ENCODE data around the gene DNAJC16.
A peak's percentile ranks its signal among the peaks of the same experiment; 100 is the strongest.
"Not testable (repeated sequence)": the region's sequence is repeated elsewhere in the genome, so short reads cannot be mapped to it uniquely, and the experiment has no call there.

Gene DNAJC16

DNA sequence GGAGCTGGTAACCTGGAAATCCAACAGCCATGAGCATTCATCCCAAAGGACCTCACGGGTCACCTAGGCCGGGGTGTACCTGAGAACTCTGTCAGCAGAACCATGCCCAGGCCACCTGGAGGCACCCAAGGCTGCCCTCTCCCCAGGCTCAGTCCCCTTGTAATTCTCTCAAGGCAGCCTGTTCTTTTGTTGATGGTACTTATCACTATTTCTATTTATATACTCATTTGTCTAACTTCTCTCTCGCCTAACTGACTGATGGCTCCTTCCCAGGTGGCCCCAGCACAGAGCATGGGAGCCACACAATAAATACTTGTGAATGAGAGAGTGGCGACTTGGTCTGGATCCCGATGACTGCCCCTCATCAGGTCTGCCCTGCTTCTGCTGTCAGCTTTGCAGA is 19.4 kb upstream of the DNAJC16 start:
- DNase-seq (ENCODE audit: low read depth in 3 of 3) = no peak

DNA sequence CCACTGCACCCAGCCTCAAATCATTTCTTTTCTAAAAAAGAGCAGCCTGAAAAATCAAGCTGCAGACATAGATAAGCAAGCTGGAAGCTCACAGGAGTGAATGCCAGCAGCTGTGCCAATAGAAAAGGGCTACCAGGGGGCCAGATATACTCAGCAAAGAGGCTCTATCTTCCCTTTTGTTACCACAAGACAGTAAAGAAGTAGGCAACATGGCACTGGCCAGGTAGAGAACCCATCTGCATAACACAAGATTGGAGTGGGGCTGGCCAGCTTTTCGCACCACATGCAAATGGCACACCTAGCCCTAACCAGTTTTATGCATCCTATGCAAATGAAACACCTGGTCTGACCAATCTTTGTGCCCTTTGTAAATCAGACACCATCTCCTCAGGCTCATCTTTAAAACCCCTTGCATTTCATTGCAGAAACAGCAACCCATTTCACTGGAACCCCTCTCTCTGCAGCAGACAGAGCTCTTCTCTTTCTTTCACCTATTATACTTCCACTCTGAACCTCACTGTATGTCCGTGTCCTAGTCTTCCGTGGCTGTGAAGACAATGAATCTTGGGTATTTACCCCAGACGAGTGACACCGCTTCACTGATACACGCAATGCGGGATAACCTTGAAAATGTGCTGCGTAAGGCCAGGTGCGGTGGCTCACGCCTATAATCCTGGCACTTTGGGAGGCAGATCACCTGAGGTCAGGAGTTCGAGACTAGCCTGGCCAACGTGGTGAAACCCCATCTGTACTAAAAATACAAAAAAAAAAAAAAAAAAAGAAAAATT is 17.8 kb upstream of the DNAJC16 start:
- DNase-seq (ENCODE audit: low read depth in 3 of 3) = no peak

- DNase-seq (ENCODE audit: low read depth in 3 of 3) = no peak
These were observed 17.1 kb upstream of the DNAJC16 start for GRCh38 chr1:15509586-15509985.

DNA sequence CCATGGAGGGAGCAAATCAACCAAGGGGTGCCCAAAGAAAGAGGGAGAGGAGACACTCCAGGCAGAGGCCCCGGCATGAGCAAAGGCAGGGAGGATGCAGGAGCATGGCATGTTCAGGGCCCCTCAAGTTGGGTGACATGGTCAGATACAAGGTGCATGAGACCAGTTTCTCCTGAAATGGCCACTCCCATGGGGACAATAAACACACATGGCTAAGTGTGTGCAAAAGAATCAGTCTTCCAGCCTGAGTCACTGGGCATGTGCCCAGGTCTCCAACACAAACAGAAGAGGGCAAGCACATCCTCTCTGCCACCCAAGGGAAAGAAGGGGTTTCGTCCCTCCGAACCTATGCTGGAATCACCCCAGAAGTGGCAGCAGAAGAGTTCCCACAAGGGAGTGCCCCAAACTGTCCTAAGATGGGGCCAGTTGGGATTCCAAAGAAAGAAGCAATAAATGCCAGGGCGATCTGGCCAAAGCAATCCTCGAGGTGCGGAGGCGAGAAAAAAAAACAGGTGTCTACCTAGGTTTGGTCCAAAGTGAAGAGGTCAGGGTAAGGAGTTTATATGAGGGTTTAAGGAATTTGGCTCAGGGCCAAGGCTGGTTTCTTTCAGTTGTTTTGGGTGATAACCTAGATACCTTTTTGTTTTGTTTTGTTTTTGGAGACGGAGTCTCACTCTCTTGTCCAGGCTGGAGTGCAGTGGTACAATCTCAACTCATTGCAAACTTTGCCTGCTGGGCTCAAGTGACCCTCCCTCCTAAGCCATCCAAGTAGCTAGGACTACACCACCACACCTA is 15.8 kb upstream of the DNAJC16 start:
- DNase-seq (ENCODE audit: low read depth in 3 of 3) = no peak

- no peak for DNase-seq (ENCODE audit: low read depth in 3 of 3)
These were observed 13.5 kb upstream of the DNAJC16 start for GRCh38 chr1:15513192-15513591.

GRCh38 chr1:15513919-15514318 is 12.7 kb upstream of the DNAJC16 start:
- no peak for DNase-seq (ENCODE audit: low read depth in 3 of 3)

DNA sequence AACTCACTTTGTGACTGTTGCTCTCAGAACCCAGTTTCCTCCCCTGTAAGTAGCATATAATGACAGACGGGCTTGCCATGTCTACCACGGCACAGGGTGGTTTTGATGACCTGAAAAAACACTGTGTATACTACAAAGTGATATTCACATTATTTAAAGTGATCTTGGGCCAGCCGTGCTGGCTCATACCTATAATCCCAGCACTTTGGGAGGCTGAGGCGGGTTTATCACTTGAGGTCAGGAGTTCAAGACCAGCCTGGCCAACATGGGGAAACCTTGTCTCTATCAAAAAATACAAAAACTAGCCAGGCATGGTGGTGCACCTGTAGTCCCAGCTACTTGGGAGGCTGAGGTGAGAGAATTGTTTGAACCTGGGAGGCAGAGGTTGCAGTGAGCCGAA is 12.1 kb upstream of the DNAJC16 start:
- DNase-seq (ENCODE audit: low read depth in 3 of 3) = not testable (repeated sequence)

DNA sequence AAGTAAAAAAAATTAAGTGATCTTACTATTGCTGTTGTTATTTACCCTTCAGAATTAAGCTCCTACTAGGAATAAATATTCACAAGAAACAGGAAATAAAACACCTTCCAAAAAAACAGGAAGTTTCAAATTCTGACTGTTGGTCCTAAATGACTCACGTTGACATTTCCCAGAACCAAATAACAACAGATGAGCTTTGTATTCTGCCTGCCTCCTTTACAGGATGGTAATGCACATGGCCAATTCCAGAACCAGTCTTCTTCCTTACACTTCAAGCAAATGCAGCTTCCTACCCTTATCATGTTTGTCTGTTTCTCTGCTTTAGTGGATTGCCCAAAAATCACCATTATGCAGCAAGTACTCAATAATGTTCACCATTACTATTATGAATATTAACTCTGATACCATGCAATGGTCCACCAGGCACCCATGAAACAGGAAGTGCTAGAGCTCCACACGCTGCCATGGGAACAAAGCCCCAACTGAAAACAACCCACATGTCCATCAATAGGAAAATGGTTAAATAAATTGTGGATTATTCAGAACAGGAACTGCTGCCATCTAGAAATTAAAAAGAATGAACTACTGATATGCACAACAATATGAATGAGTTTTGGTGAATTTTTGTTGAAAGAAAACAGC is 11.5 kb upstream of the DNAJC16 start:
- DNase-seq (ENCODE audit: low read depth in 3 of 3) = no peak

- no peak for DNase-seq (ENCODE audit: low read depth in 3 of 3)
These were observed 7.0 kb upstream of the DNAJC16 start for GRCh38 chr1:15519625-15520024.

DNA sequence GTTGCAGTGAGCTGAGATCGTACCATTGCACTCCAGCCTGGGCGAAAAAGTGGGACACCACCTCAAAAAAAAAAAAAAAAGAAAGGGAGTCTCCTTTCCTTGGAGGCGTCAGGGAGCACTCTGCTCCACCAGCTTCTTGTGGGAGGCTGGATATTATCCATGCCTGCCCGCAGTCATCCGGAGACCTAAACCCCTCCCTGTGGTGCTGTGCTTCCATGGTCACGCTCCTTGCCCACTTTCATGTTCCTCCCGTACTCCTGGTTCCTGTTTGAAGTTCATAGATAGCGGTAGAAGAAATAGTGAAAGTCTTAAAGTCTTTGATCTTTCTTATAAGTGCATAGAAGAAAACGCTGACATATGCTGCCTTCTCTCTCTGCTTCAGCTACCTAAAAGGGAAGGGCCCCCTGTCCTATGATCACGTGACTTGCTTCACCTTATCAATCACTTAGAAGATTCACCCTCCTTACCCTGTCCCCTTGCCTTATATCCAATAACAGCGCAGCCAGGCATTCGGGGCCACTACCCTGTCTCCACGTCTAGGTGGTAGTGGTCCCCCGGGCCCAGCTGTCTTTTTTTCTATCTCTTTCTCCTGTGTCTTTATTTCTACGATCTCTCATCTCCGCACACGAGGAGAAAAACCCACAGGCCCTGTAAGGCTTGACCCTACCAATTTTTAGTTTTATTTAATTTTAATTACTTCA is 5.3 kb upstream of the DNAJC16 start:
- DNase-seq (ENCODE audit: low read depth in 3 of 3) = not testable (repeated sequence)

GRCh38 chr1:15522551-15522950 is 4.1 kb upstream of the DNAJC16 start:
- no peak for DNase-seq (ENCODE audit: low read depth in 3 of 3)

- DNase-seq (ENCODE audit: low read depth in 3 of 3) = no peak
These were observed 3.3 kb upstream of the DNAJC16 start for GRCh38 chr1:15523104-15524020.

GRCh38 chr1:15524021-15524282 is 2.7 kb upstream of the DNAJC16 start, which contains the start of gene CASP9:
CASP9 (minus strand) TSS chr1:15524215; CDS start chr1:15524200, 15 bp downstream.
- DNase-seq (ENCODE audit: low read depth in 3 of 3) = no peak

GRCh38 chr1:15524283-15525049 is 2.2 kb upstream of the DNAJC16 start:
- peak; percentile 100 for DNase-seq (ENCODE audit: low read depth in 3 of 3)

DNA sequence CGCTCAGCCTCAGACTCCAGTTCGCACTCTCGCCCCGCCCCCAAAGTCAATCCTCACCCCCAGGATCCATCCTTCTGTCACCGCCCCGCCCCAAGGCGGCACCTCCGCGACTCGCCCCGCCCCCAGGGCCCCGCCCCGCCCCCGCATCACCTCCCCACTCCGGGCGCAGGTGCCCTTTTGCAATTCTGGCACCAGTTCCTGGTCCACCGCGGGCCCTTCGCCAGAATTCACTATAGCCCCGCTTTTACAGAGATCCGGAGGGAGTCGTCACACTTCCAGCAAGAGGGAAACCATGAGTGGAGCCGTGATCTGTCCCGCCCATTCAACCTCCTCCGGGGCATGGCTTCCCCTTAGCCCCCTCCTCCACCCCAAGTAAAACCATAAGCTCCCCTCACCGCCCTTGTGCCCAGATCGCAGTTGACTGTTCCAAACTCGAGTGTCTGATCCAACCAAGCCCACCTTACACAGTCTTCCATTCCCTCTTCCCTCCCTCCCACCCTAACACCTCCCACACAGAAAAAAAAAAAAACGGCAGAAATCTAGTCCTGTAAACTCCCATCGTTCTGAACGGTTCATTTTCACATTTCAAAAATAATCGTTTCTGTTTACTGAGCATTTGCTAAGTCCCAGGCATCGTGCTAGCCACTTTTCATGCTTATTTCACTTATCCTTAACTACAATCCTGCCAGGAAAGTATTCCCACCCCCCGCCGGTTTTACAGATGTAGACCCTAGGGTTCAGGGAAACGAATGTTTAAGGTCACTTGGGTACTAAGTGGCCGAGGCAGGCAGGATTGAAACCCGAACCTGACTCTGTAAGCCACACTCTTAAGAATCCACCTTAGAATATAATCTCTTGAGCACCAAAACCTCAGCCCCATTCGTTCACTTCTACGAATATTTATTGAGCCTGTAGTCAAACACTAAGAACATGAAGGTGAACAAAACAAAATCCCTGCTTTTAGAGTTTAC is 1.3 kb upstream of the DNAJC16 start:
- no peak for DNase-seq (ENCODE audit: low read depth in 3 of 3)

DNA sequence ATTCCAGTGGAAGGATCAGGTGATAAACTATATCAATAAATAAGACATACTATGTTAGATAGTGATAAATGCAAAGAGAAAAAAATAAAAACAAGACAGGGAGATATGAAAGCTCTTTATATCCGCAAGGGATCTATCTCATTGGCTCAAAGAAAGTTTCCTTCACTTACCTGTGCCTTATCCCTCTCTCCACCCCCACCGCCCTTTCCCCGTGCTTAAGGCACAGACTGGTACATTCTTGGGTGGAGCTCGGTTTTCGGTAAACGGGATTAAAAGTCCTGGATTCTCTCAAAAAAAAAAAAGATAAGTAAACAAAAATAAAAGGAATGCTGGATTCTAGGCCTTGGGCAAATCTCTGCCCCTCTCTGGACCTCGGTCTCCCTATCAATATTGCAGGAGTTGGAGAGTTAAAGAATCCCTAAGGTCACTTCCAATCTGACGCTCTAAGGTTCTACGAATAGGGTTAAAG is 593 bp upstream of the DNAJC16 start:
- DNase-seq (ENCODE audit: low read depth in 3 of 3) = no peak

- no peak for DNase-seq (ENCODE audit: low read depth in 3 of 3)
These were observed 4.4 kb downstream of the DNAJC16 start for GRCh38 chr1:15531003-15531402.

DNA sequence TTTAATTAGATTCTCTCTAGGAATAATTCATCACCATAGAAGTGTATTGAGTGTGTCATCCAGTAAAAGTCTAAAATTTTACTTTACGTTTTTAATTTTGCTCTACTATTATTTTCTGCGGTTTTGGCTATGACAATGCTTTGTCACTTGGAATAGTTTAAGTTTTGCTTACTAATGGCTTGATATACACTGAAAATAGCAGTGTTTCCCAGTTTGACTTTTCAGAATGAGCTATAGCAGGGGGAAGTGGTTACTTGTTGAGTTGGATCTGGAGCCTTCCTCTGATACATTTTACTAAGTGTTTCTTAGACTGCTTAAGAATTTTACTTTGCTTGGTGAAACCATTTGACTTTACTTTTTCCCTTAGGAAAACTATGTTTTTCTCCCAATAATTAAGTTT is 5.0 kb downstream of the DNAJC16 start:
- DNase-seq (ENCODE audit: low read depth in 3 of 3) = no peak

DNA sequence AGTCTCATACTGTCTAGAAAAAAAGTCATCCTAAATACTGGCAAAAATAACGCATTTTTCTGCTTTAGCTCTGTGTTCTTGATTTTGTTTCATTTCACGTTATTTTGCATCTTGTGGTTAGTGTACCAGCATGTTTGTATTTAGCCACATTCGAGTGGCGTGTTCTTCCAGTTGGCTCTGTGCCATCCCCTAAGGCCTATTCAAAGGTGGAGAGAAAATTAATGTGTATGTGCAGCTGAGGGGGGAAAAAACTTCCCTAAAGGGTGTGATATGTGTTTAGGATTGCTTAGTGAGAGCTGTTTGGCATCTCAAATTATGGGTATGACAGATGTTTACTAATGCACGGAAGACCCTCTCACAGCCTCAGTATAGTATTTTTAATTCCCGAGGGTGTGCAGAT is 12.1 kb downstream of the DNAJC16 start:
- no peak for DNase-seq (ENCODE audit: low read depth in 3 of 3)
